ENCODE data around the gene MRC1. TPM values are rescaled to one million over a fixed set of nuclear protein-coding genes. Genes with fewer than 3 reads are reported as not detected.

MRC1 gene
- polyA plus RNA-seq, 2 of the 4 experiments (the other 2 are of a cell fraction) = not detected

DNA sequence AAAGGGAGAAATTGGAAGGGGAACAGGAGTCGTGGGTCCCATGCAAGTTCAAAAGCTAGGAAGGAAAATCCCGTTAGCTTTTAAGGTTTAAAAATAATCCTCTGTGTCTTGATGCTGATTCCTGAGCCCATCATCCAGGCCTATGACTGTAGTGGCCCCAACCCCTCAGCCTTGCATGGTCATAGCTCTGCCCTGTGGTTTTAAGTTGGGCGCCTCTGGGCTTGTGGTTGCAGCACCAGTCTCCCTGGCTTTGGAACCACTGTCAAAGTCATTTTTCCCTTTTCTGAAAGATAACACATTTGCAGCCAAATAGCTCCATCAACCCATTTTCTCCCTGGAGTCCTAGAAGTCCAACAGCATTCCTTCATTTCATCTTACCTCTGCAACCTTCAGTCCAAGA, 43.5 kb upstream of the MRC1 start:
- H3K9me3 ChIP-seq = no peaks in the 10 kb centered on the region
- 30% methylated on average over 3 of the region's 3 CpGs for WGBS (ENCODE audit: missing lambda C conversion rate)
- no peak for FAIRE-seq
- POLR2A ChIA-PET = no interaction called here
- no peak overlapping the region for H3K4me2 ChIP-seq
- H3K27ac ChIP-seq = no peak overlapping the region
- TF ChIP-seq NPAS2 (CRISPR knock-in tag; IDR thresholded peaks at IDR 0.05; ENCODE audit: borderline replicate concordance) (no peak), JUN (IDR thresholded peaks at IDR 0.05) (no peak), CEBPB (IDR thresholded peaks at IDR 0.05) (no peak), RFX5 (IDR thresholded peaks at IDR 0.05) (no peak), ZSCAN20 (CRISPR knock-in tag; IDR thresholded peaks at IDR 0.05) (no peak), SREBF2 (IDR thresholded peaks at IDR 0.05) (no peak), MAZ (IDR thresholded peaks at IDR 0.05; ENCODE audit: borderline replicate concordance, low read depth, low read length) (no peak), GATA3 (IDR thresholded peaks at IDR 0.05; ENCODE audit: borderline replicate concordance) (no peak), FOXS1 (CRISPR knock-in tag; IDR thresholded peaks at IDR 0.05) (no peak), NFE2L2 (conservative IDR thresholded peaks at IDR 0.05; ENCODE audit: low read length) (no peak), PHF8 (IDR thresholded peaks at IDR 0.05; ENCODE audit: borderline replicate concordance, low read depth) (no peak), FOSB (CRISPR knock-in tag; IDR thresholded peaks at IDR 0.05) (no peak), JUNB (IDR thresholded peaks at IDR 0.05) (no peak), RAD21 (conservative IDR thresholded peaks at IDR 0.05 in 1 of 2, IDR thresholded peaks at IDR 0.05 in 1 of 2) (no peak), MYC (IDR thresholded peaks at IDR 0.05; ENCODE audit: borderline replicate concordance, low read length) (no peak)
- TF ChIP-seq, protein P1, sequence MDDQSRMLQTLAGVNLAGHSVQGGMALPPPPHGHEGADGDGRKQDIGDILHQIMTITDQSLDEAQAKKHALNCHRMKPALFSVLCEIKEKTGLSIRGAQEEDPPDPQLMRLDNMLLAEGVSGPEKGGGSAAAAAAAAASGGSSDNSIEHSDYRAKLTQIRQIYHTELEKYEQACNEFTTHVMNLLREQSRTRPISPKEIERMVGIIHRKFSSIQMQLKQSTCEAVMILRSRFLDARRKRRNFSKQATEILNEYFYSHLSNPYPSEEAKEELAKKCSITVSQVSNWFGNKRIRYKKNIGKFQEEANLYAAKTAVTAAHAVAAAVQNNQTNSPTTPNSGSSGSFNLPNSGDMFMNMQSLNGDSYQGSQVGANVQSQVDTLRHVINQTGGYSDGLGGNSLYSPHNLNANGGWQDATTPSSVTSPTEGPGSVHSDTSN (IDR thresholded peaks at IDR 0.05) = no peak
- TF ChIP-seq, protein P2, sequence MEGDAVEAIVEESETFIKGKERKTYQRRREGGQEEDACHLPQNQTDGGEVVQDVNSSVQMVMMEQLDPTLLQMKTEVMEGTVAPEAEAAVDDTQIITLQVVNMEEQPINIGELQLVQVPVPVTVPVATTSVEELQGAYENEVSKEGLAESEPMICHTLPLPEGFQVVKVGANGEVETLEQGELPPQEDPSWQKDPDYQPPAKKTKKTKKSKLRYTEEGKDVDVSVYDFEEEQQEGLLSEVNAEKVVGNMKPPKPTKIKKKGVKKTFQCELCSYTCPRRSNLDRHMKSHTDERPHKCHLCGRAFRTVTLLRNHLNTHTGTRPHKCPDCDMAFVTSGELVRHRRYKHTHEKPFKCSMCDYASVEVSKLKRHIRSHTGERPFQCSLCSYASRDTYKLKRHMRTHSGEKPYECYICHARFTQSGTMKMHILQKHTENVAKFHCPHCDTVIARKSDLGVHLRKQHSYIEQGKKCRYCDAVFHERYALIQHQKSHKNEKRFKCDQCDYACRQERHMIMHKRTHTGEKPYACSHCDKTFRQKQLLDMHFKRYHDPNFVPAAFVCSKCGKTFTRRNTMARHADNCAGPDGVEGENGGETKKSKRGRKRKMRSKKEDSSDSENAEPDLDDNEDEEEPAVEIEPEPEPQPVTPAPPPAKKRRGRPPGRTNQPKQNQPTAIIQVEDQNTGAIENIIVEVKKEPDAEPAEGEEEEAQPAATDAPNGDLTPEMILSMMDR (IDR thresholded peaks at IDR 0.05) = no peak
- ATAC-seq = no peak
- no peak for DNase-seq (ENCODE audit: low read depth in 1 of 2, low spot score in 1 of 2)
- peaks cover 13% of the 10 kb centered on the region; the same call in 2 of the 3 replicates for H3K4me1 ChIP-seq
- H3K4me3 ChIP-seq = no peak overlapping the region
- CTCF ChIA-PET = interaction anchor here (0.9 to 1.0 kb wide), 2 partner anchors 10 to 12 kb away, joined by 3 to 5 read pairs; no protein-coding TSS in a partner anchor

DNA sequence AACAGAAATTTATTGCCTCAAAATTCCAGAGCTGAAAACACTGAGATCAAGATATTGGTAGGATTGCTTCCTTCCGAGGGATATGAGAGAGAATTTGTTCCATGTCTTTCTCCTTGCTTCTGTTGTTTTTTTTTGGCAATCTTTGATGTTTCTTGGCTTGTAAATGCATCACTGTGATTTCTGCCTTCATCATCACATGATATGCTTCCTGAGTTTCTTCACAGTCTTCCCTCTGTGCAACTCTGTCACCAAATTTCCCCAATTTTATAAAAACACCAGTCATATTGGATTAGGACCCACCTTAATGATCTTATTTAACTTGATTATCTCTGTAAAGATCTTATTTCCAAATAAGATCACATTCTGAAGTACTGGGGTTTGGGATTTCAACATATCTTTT, 42.4 kb upstream of the MRC1 start:
- 89% methylated on average over 1 of the region's 1 CpG for WGBS (ENCODE audit: missing lambda C conversion rate)
- peaks cover 13% of the 10 kb centered on the region; the same call in 2 of the 3 replicates for H3K4me1 ChIP-seq
- H3K9me3 ChIP-seq = no peaks in the 10 kb centered on the region
- no peak for TF ChIP-seq SREBF2 (IDR thresholded peaks at IDR 0.05)
- no peak for TF ChIP-seq HOXB5 (CRISPR knock-in tag; IDR thresholded peaks at IDR 0.05)
- no peak for TF ChIP-seq MAZ (IDR thresholded peaks at IDR 0.05; ENCODE audit: borderline replicate concordance, low read depth, low read length)
- TF ChIP-seq ZC3H11A (IDR thresholded peaks at IDR 0.05) = no peak
- no peak for TF ChIP-seq BHLHE40 (IDR thresholded peaks at IDR 0.05; ENCODE audit: low read depth, low read length)
- no peak for TF ChIP-seq KDM1A (IDR thresholded peaks at IDR 0.05; ENCODE audit: low read depth)
- no peak for TF ChIP-seq FOSB (CRISPR knock-in tag; IDR thresholded peaks at IDR 0.05)
- no peak for TF ChIP-seq TFCP2L1 (CRISPR knock-in tag; IDR thresholded peaks at IDR 0.05)
- no peak for TF ChIP-seq CBX2 (IDR thresholded peaks at IDR 0.05; ENCODE audit: borderline replicate concordance, low read depth)
- TF ChIP-seq ZNF302 (CRISPR knock-in tag; IDR thresholded peaks at IDR 0.05) = no peak
- TF ChIP-seq, protein P3, sequence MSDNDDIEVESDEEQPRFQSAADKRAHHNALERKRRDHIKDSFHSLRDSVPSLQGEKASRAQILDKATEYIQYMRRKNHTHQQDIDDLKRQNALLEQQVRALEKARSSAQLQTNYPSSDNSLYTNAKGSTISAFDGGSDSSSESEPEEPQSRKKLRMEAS (IDR thresholded peaks at IDR 0.05) = no peak
- no peak for TF ChIP-seq TP53 (CRISPR knock-in tag; IDR thresholded peaks at IDR 0.05)
- TF ChIP-seq RFX5 (IDR thresholded peaks at IDR 0.05) = no peak
- TF ChIP-seq PHF8 (IDR thresholded peaks at IDR 0.05; ENCODE audit: borderline replicate concordance, low read depth) = no peak
- no peak for TF ChIP-seq CBX8 (IDR thresholded peaks at IDR 0.05)
- TF ChIP-seq, protein P2 (IDR thresholded peaks at IDR 0.05) = no peak
- no peak for TF ChIP-seq NFE2L2 (conservative IDR thresholded peaks at IDR 0.05; ENCODE audit: low read length)
- POLR2A ChIA-PET = no interaction called here
- ATAC-seq = no peak
- no peak overlapping the region for H3K4me3 ChIP-seq
- H3K4me2 ChIP-seq = no peak overlapping the region
- no peak for DNase-seq (ENCODE audit: low read depth in 1 of 2, low spot score in 1 of 2)
- no peak for FAIRE-seq
- no peak overlapping the region for H3K27ac ChIP-seq
- CTCF ChIA-PET = no interaction called here
